ENCODE results near the gene MUC5AC. TPM values are rescaled to one million over a fixed set of nuclear protein-coding genes. Genes with fewer than 3 reads are reported as not detected.
"Not testable (repeated sequence)": the region's sequence is repeated elsewhere in the genome, so short reads cannot be mapped to it uniquely, and the experiment has no call there.

Gene MUC5AC
- polyA plus RNA-seq, 4 donors = 0.06 to 0.13 TPM; not detected in 2

- no peaks in the 10 kb centered on the region for H3K9me3 ChIP-seq (ENCODE audit: control insufficient read depth in 2 of 2, insufficient read depth in 1 of 2, low read depth in 1 of 2, low read length in 1 of 2)
- peaks cover 0 to 13% (median 0%) of the 10 kb centered on the region in 3 donors for H3K4me1 ChIP-seq (ENCODE audit: control insufficient read depth in 3 of 3, insufficient read depth in 2 of 3, low read depth in 1 of 3, low read length in 2 of 3)
- WGBS, 3 donors = 19 to 28% (median 25%) methylated on average over 17 to 18 of the region's 18 CpGs
- FAIRE-seq (no peak), DNase-seq (peak; percentile 14 to 36)
- H3K36me3 ChIP-seq (ENCODE audit: control insufficient read depth in 3 of 3, insufficient read depth in 2 of 3, low read depth in 1 of 3, low read length in 3 of 3) = no peaks in the 10 kb centered on the region
- no peaks in the 10 kb centered on the region for H3K27me3 ChIP-seq (ENCODE audit: control insufficient read depth in 3 of 3, insufficient read depth in 3 of 3, low read length in 3 of 3)
- peak overlapping the region in 1 of 3 donors; percentile 39 for H3K27ac ChIP-seq (ENCODE audit: low read depth in 1 of 3, low read length in 2 of 3)
- no peak overlapping the region for H3K4me3 ChIP-seq (ENCODE audit: low read depth in 1 of 3, low read length in 3 of 3)
These were observed 6.9 kb upstream of the MUC5AC start for GRCh38 chr11:1150769-1151365.

DNA sequence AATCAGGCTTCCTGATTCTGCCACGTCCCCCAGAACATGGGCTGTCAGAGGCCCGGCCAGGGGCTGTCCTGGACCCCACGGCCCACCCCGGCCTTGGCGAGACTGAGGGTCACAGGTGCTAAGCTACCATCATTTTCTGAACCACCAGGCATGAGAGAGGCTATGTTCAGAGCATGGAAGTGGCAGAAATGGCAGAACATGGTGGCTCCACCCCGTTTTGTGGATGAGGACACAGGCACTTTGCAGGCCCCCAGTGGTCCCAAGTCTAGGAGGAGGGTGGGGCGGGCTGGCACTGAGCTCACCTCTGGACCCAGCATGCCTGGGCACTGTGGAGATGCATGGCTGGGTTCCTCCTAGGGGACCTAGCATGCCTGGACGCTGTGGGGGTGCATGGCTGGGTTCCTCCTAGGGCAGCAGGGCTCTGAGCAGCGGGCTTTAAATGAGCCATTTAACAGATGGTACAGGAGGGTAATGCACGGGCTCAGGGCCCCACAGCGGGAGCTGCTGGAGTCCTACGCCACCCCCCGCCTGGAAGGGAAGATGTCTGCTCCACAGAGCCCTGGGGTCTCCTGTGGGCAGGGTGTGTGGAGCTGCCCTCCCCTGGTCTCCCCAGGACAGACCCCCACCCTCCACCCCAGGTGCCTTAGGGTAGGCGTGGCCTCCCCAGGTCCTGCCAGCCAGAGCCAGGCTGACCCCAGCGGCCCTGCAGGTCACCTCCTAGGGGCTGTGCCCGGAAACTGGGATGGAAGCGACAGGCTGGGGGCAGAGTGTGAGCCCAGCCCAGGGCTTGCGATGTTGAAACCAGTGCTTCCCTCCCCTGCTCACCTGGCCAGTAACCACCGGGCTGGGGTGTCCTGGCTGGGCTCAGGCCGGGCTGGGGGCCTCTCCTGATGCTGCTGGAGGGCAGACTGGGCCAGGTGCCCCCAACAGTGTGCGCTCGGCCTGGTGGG, 6.1 kb upstream of the MUC5AC start:
- Histone ChIP-seq H3K36me3 (ENCODE audit: control insufficient read depth in 3 of 3, insufficient read depth in 2 of 3, low read depth in 1 of 3, low read length in 3 of 3) (no peaks in the 10 kb centered on the region), H3K9me3 (ENCODE audit: control insufficient read depth in 2 of 2, insufficient read depth in 1 of 2, low read depth in 1 of 2, low read length in 1 of 2) (no peaks in the 10 kb centered on the region), H3K27ac (ENCODE audit: low read depth in 1 of 3, low read length in 2 of 3) (peak overlapping the region in 1 of 3 donors; percentile 39), H3K27me3 (ENCODE audit: control insufficient read depth in 3 of 3, insufficient read depth in 3 of 3, low read length in 3 of 3) (no peaks in the 10 kb centered on the region), H3K4me1 (ENCODE audit: control insufficient read depth in 3 of 3, insufficient read depth in 2 of 3, low read depth in 1 of 3, low read length in 2 of 3) (peaks cover 0 to 13% (median 0%) of the 10 kb centered on the region in 3 donors), H3K4me3 (ENCODE audit: low read depth in 1 of 3, low read length in 3 of 3) (no peak overlapping the region)
- FAIRE-seq (no peak), DNase-seq (no peak)
- WGBS, 3 donors = 60 to 75% (median 61%) methylated on average over 20 to 22 of the region's 22 CpGs

GRCh38 chr11:1152316-1153104, 5.2 kb upstream of the MUC5AC start:
- Histone ChIP-seq H3K27me3 (ENCODE audit: control insufficient read depth in 3 of 3, insufficient read depth in 3 of 3, low read length in 3 of 3) (no peaks in the 10 kb centered on the region), H3K27ac (ENCODE audit: low read depth in 1 of 3, low read length in 2 of 3) (peak overlapping the region in 1 of 3 donors; percentile 39), H3K4me1 (ENCODE audit: control insufficient read depth in 3 of 3, insufficient read depth in 2 of 3, low read depth in 1 of 3, low read length in 2 of 3) (peaks cover 0 to 13% (median 0%) of the 10 kb centered on the region in 3 donors), H3K4me3 (ENCODE audit: low read depth in 1 of 3, low read length in 3 of 3) (no peak overlapping the region), H3K36me3 (ENCODE audit: control insufficient read depth in 3 of 3, insufficient read depth in 2 of 3, low read depth in 1 of 3, low read length in 3 of 3) (no peaks in the 10 kb centered on the region), H3K9me3 (ENCODE audit: control insufficient read depth in 2 of 2, insufficient read depth in 1 of 2, low read depth in 1 of 2, low read length in 1 of 2) (no peaks in the 10 kb centered on the region)
- FAIRE-seq = no peak
- WGBS, 3 donors = 33 to 57% (median 39%) methylated on average over 22 of the region's 22 CpGs
- DNase-seq = no peak

GRCh38 chr11:1153105-1153950, 4.4 kb upstream of the MUC5AC start:
- WGBS, 3 donors = 81 to 85% (median 82%) methylated on average over 25 to 28 of the region's 28 CpGs
- no peak overlapping the region for H3K27ac ChIP-seq (ENCODE audit: low read depth in 1 of 3, low read length in 2 of 3)
- H3K4me3 ChIP-seq (ENCODE audit: low read depth in 1 of 3, low read length in 3 of 3) = no peak overlapping the region
- no peaks in the 10 kb centered on the region for H3K27me3 ChIP-seq (ENCODE audit: control insufficient read depth in 3 of 3, insufficient read depth in 3 of 3, low read length in 3 of 3)
- H3K36me3 ChIP-seq (ENCODE audit: control insufficient read depth in 3 of 3, insufficient read depth in 2 of 3, low read depth in 1 of 3, low read length in 3 of 3) = no peaks in the 10 kb centered on the region
- no peak for FAIRE-seq
- H3K4me1 ChIP-seq (ENCODE audit: control insufficient read depth in 3 of 3, insufficient read depth in 2 of 3, low read depth in 1 of 3, low read length in 2 of 3) = peaks cover 0 to 14% (median 0%) of the 10 kb centered on the region in 3 donors
- no peak for DNase-seq
- no peaks in the 10 kb centered on the region for H3K9me3 ChIP-seq (ENCODE audit: control insufficient read depth in 2 of 2, insufficient read depth in 1 of 2, low read depth in 1 of 2, low read length in 1 of 2)

DNA sequence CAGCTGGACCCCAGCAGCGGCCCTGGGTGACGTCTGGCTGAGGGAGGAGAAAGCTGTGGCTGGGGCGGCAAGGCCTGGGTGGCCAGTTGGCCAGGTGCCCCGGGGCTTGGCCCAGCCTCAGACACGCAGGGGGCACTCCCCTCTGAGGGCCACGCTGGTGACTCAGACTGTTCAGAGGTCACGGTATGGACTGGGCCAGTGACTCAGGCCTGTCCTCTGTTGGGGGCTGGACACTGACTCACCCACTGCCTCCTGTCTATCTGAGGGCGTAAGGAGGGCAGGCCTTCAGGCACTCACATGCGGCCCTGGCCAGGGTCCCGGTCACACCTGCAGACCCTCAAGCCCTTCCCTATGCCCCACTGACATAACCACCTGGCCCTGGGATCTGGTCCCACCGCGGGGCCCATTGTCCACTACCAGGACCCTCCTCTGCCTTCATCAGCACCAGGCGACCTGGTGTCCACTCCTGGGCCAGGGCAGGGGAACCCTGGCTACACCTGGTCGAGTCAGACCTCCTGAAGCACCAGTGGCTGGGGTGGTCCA, 3.7 kb upstream of the MUC5AC start:
- Histone ChIP-seq H3K36me3 (ENCODE audit: control insufficient read depth in 3 of 3, insufficient read depth in 2 of 3, low read depth in 1 of 3, low read length in 3 of 3) (no peaks in the 10 kb centered on the region), H3K4me1 (ENCODE audit: control insufficient read depth in 3 of 3, insufficient read depth in 2 of 3, low read depth in 1 of 3, low read length in 2 of 3) (peaks cover 0 to 17% (median 0%) of the 10 kb centered on the region in 3 donors), H3K27ac (ENCODE audit: low read depth in 1 of 3, low read length in 2 of 3) (no peak overlapping the region), H3K4me3 (ENCODE audit: low read depth in 1 of 3, low read length in 3 of 3) (no peak overlapping the region), H3K9me3 (ENCODE audit: control insufficient read depth in 2 of 2, insufficient read depth in 1 of 2, low read depth in 1 of 2, low read length in 1 of 2) (no peaks in the 10 kb centered on the region), H3K27me3 (ENCODE audit: control insufficient read depth in 3 of 3, insufficient read depth in 3 of 3, low read length in 3 of 3) (no peaks in the 10 kb centered on the region)
- WGBS, 3 donors = 62 to 72% (median 64%) methylated on average over 13 to 14 of the region's 14 CpGs
- DNase-seq = peak in 1 of 2 donors; percentile 12
- FAIRE-seq = no peak

- no CpG with 5 or more reads among the region's 3 CpGs for WGBS, 3 donors
- peaks cover 0 to 17% (median 0%) of the 10 kb centered on the region in 3 donors for H3K4me1 ChIP-seq (ENCODE audit: control insufficient read depth in 3 of 3, insufficient read depth in 2 of 3, low read depth in 1 of 3, low read length in 2 of 3)
- DNase-seq; H3K36me3 ChIP-seq (ENCODE audit: control insufficient read depth in 3 of 3, insufficient read depth in 2 of 3, low read depth in 1 of 3, low read length in 3 of 3); H3K27ac ChIP-seq (ENCODE audit: low read depth in 1 of 3, low read length in 2 of 3); H3K4me3 ChIP-seq (ENCODE audit: low read depth in 1 of 3, low read length in 3 of 3); H3K9me3 ChIP-seq (ENCODE audit: control insufficient read depth in 2 of 2, insufficient read depth in 1 of 2, low read depth in 1 of 2, low read length in 1 of 2); H3K27me3 ChIP-seq (ENCODE audit: control insufficient read depth in 3 of 3, insufficient read depth in 3 of 3, low read length in 3 of 3); FAIRE-seq: not testable (repeated sequence)
These were observed 3.1 kb upstream of the MUC5AC start for GRCh38 chr11:1154656-1155055.

GRCh38 chr11:1155274-1155693, 2.5 kb upstream of the MUC5AC start:
- no peaks in the 10 kb centered on the region for H3K9me3 ChIP-seq (ENCODE audit: control insufficient read depth in 2 of 2, insufficient read depth in 1 of 2, low read depth in 1 of 2, low read length in 1 of 2)
- DNase-seq (no peak), FAIRE-seq (no peak)
- no peak overlapping the region for H3K4me3 ChIP-seq (ENCODE audit: low read depth in 1 of 3, low read length in 3 of 3)
- no peaks in the 10 kb centered on the region for H3K27me3 ChIP-seq (ENCODE audit: control insufficient read depth in 3 of 3, insufficient read depth in 3 of 3, low read length in 3 of 3)
- H3K4me1 ChIP-seq (ENCODE audit: control insufficient read depth in 3 of 3, insufficient read depth in 2 of 3, low read depth in 1 of 3, low read length in 2 of 3) = peaks cover 0 to 17% (median 0%) of the 10 kb centered on the region in 3 donors
- no peaks in the 10 kb centered on the region for H3K36me3 ChIP-seq (ENCODE audit: control insufficient read depth in 3 of 3, insufficient read depth in 2 of 3, low read depth in 1 of 3, low read length in 3 of 3)
- H3K27ac ChIP-seq (ENCODE audit: low read depth in 1 of 3, low read length in 2 of 3) = no peak overlapping the region
